ENCODE measurements around the gene RFC2. TPM values are rescaled to one million over a fixed set of nuclear protein-coding genes. Genes with fewer than 3 reads are reported as not detected.
A peak's percentile ranks its signal among the peaks of the same experiment; 100 is the strongest.

RFC2 gene
- total RNA-seq, 1 experiment from 2014 or later: 73.6 TPM

DNA sequence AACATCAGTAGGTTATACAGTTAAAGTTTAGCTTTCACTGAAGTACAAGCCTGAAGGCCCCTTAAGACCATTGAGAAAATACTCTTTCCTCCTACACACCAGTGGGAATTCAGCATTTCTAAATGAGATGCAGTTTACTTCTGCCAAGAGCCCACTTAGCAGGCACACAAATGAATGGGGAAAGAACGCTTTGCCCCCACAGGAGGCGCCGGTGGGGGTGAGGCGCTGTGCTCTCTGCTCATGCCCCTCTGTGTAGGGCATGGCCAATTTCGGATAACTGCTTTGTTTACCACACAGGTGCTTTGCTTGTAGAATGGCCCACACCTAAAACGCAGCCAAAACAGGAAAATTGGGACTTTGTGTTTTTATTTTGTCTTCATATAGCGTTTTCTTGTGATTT, 60.3 kb downstream of the RFC2 start:
- H3K56ac ChIP-seq (ENCODE audit: insufficient read length, low read depth, low read length): no peak overlapping the region
- no peak overlapping the region for H3K4me2 ChIP-seq (ENCODE audit: insufficient read depth, insufficient read length, low read length)
- H2BK12ac ChIP-seq (ENCODE audit: insufficient read length, low read depth, low read length): no peak overlapping the region
- no peak overlapping the region for H3K18ac ChIP-seq (ENCODE audit: insufficient read length, low read depth, low read length)
- H2BK15ac ChIP-seq (ENCODE audit: low read depth, low read length): no peak overlapping the region
- peak; percentile 29; the same call in 1 of the 3 replicates for TF ChIP-seq CTCF (conservative IDR thresholded peaks at IDR 0.05)
- H4K8ac ChIP-seq (replicated peaks; ENCODE audit: insufficient read length, low read depth, low read length): no peak overlapping the region
- no peaks in the 10 kb centered on the region for H3K9me3 ChIP-seq (ENCODE audit: control insufficient read depth, low read depth, low read length)
- no peaks in the 10 kb centered on the region for H3K23me2 ChIP-seq (ENCODE audit: insufficient read length, low read depth, low read length, poor library complexity, severe bottlenecking)
- no peak overlapping the region for H2BK5ac ChIP-seq (ENCODE audit: insufficient read length, low read length)
- H4K5ac ChIP-seq (ENCODE audit: insufficient read length, low read depth, low read length): no peak overlapping the region
- no peaks in the 10 kb centered on the region for H3K27me3 ChIP-seq (ENCODE audit: insufficient read depth, low read length)
- no peaks in the 10 kb centered on the region for H4K20me1 ChIP-seq (ENCODE audit: control insufficient read depth, insufficient read depth, insufficient read length)
- no peak overlapping the region for H3K14ac ChIP-seq (ENCODE audit: insufficient read depth, low read length)
- no peak overlapping the region for H3T11ph ChIP-seq (ENCODE audit: low read length)
- H3K79me2 ChIP-seq (ENCODE audit: insufficient read depth, low read length): peaks cover 3% of the 10 kb centered on the region; the same call in 1 of the 2 replicates
- no peak overlapping the region for H4K91ac ChIP-seq (ENCODE audit: insufficient read length, low read depth, low read length)
- H2AK5ac ChIP-seq (ENCODE audit: insufficient read length, low read length): no peak overlapping the region
- H3K23ac ChIP-seq (ENCODE audit: insufficient read length, low read depth, low read length): no peak overlapping the region
- Mint-ChIP-seq H3K4me1 (no peaks in the 10 kb centered on the region), H3K4me3 (no peak overlapping the region), H3K9me3 (no peaks in the 10 kb centered on the region), H3K36me3 (ENCODE audit: insufficient read depth in 1 of 3, low read depth in 3 of 3) (peaks cover 54 to 86% (median 81%) of the 10 kb centered on the region in 3 experiments), H3K27me3 (ENCODE audit: low read depth) (no peaks in the 10 kb centered on the region; the same call in 1 of the 2 replicates), H3K27ac (no peak overlapping the region; a peak in 1 of 7 replicates)
- H3K4ac ChIP-seq (ENCODE audit: low read depth, low read length): no peak overlapping the region
- no peak for DNase-seq
- no peak overlapping the region for H2AFZ ChIP-seq (ENCODE audit: low read length)
- no peak overlapping the region for H2BK20ac ChIP-seq (ENCODE audit: low read depth, low read length, poor library complexity, severe bottlenecking)
- no peak overlapping the region for H2BK120ac ChIP-seq (ENCODE audit: low read depth, low read length, poor library complexity, severe bottlenecking)
- H3K4me1 ChIP-seq (ENCODE audit: insufficient read depth, low read length): no peaks in the 10 kb centered on the region
- WGBS (ENCODE audit: extremely low coverage, insufficient read length, low lambda C conversion rate): no CpG with 5 or more reads among the region's 7 CpGs
- peaks cover 5% of the 10 kb centered on the region for H3K79me1 ChIP-seq (ENCODE audit: insufficient read depth, low read depth, low read length, poor library complexity, severe bottlenecking)
- H3K9ac ChIP-seq (ENCODE audit: extremely low read depth, insufficient read length, low read length): no peak overlapping the region
- no peak overlapping the region for H3K27ac ChIP-seq (ENCODE audit: insufficient read length, low read depth, low read length)

Measured in H9 (cell line).